DND-41 (cell line): ENCODE measurements around the gene EXT2.

ENCODE experiments used
- ATAC-seq: fragments of 200-7000 bp; cut with Tn5 transposase; 3 replicates; pipeline ENCODE4 v1.9.1; 2021; ENCODE audit warnings: low read depth; ENCODE audit not compliant: insufficient read depth
- DNase-seq: peaks from one replicate; pipeline ENCODE4 v3.0.0-alpha.2; 2020
- H2AFZ ChIP-seq: 2 replicates; pipeline ENCODE4 v1.6.0; 2012; ENCODE audit warnings: low read depth, low read length
- H3K27ac ChIP-seq: 2 replicates; pipeline ENCODE4 v1.5.1; 2012; ENCODE audit warnings: low read length, inconsistent platforms
- H3K27me3 ChIP-seq: fragments of 200-600 bp; sonication (generic); 2 replicates; pipeline ENCODE4 v1.6.0; 2012; ENCODE audit warnings: low read length, mild to moderate bottlenecking, inconsistent platforms; ENCODE audit not compliant: insufficient read depth, poor library complexity
- H3K36me3 ChIP-seq: 2 replicates; pipeline ENCODE4 v1.5.1; 2012; ENCODE audit warnings: low read length, inconsistent platforms; ENCODE audit not compliant: insufficient read depth
- H3K4me1 ChIP-seq: 2 replicates; pipeline ENCODE4 v1.5.1; 2012; ENCODE audit warnings: mild to moderate bottlenecking, low read length; ENCODE audit not compliant: insufficient read depth
- H3K4me2 ChIP-seq: 2 replicates; pipeline ENCODE4 v1.6.0; 2012; ENCODE audit warnings: mild to moderate bottlenecking, moderate library complexity, low read length, inconsistent platforms; ENCODE audit not compliant: insufficient read depth
- H3K4me3 ChIP-seq, 2 experiments: fragments of 200-600 bp in 1 of 2; shearing (Covaris generic) in 1 of 2; 2 replicates each; pipeline ENCODE4 v1.5.1; 2012 to 2016; ENCODE audit warnings: inconsistent platforms in 2 of 2, low read length in 2 of 2, mild to moderate bottlenecking in 2 of 2, low read depth in 1 of 2, moderate library complexity in 1 of 2
- H3K79me2 ChIP-seq: 2 replicates; pipeline ENCODE4 v1.6.0; 2012; ENCODE audit warnings: low read length, inconsistent platforms; ENCODE audit not compliant: insufficient read depth
- H3K9ac ChIP-seq: 2 replicates; pipeline ENCODE4 v1.6.0; 2012; ENCODE audit warnings: low read depth, mild to moderate bottlenecking, inconsistent platforms, low read length, moderate library complexity
- H3K9me3 ChIP-seq: 2 replicates; pipeline ENCODE4 v1.5.1; 2012; ENCODE audit warnings: low read length, moderate library complexity, mild to moderate bottlenecking, inconsistent platforms; ENCODE audit not compliant: insufficient read depth, severe bottlenecking
- H4K20me1 ChIP-seq: 2 replicates; pipeline ENCODE4 v1.6.0; 2012; ENCODE audit warnings: low read length; ENCODE audit not compliant: insufficient read depth
- CTCF ChIP-seq: IDR thresholded peaks from 2 replicates; pipeline ENCODE4 v1.5.1; 2012; ENCODE audit warnings: borderline replicate concordance, low read length, moderate library complexity, mild to moderate bottlenecking; ENCODE audit not compliant: poor library complexity, severe bottlenecking; ENCODE audit errors: extremely low read depth
- EZH2 ChIP-seq: IDR thresholded peaks from 3 replicates; pipeline ENCODE4 v1.6.1; 2012; ENCODE audit warnings: borderline replicate concordance, low read depth, mild to moderate bottlenecking, moderate library complexity, low read length, inconsistent platforms; ENCODE audit not compliant: severe bottlenecking

The EXT2 gene

GRCh38 chr11:44179173-44179572, 83.7 kb downstream of the EXT2 start:
- no peak overlapping the region for H2AFZ ChIP-seq
- peaks cover 3% of the 10 kb centered on the region; the same call in 1 of the 2 replicates for H4K20me1 ChIP-seq
- H3K9ac ChIP-seq, result no peak overlapping the region
- DNase-seq, result no peak
- H3K9me3 ChIP-seq, result no peaks in the 10 kb centered on the region
- H3K27me3 ChIP-seq, result no peaks in the 10 kb centered on the region
- no peak for ATAC-seq
- no peak overlapping the region for H3K4me2 ChIP-seq
- no peaks in the 10 kb centered on the region for H3K4me1 ChIP-seq
- TF ChIP-seq EZH2 (no peak), CTCF (no peak)
- H3K4me3 ChIP-seq, result no peak overlapping the region
- no peaks in the 10 kb centered on the region for H3K79me2 ChIP-seq
- H3K36me3 ChIP-seq, result no peaks in the 10 kb centered on the region
- no peak overlapping the region for H3K27ac ChIP-seq

GRCh38 chr11:44180107-44180506, 84.6 kb downstream of the EXT2 start:
- H3K9ac ChIP-seq, result no peak overlapping the region
- H4K20me1 ChIP-seq, result peaks cover 3% of the 10 kb centered on the region; the same call in 1 of the 2 replicates
- H3K4me2 ChIP-seq, result no peak overlapping the region
- H2AFZ ChIP-seq, result no peak overlapping the region
- TF ChIP-seq CTCF (no peak), EZH2 (no peak)
- no peak overlapping the region for H3K4me3 ChIP-seq
- H3K4me1 ChIP-seq, result no peaks in the 10 kb centered on the region
- ATAC-seq (no peak), DNase-seq (no peak)
- no peaks in the 10 kb centered on the region for H3K79me2 ChIP-seq
- no peak overlapping the region for H3K27ac ChIP-seq
- no peaks in the 10 kb centered on the region for H3K36me3 ChIP-seq
- H3K27me3 ChIP-seq, result no peaks in the 10 kb centered on the region
- no peaks in the 10 kb centered on the region for H3K9me3 ChIP-seq

GRCh38 chr11:44185522-44185921, 90.0 kb downstream of the EXT2 start:
- Histone ChIP-seq H3K79me2 (no peaks in the 10 kb centered on the region), H3K27ac (no peak overlapping the region), H3K4me1 (no peaks in the 10 kb centered on the region), H2AFZ (no peak overlapping the region), H3K4me3 (no peak overlapping the region), H3K9ac (no peak overlapping the region), H3K9me3 (peaks cover 15% of the 10 kb centered on the region), H3K36me3 (peaks cover 13% of the 10 kb centered on the region; the same call in 1 of the 2 replicates), H3K4me2 (no peak overlapping the region), H4K20me1 (no peaks in the 10 kb centered on the region), H3K27me3 (no peaks in the 10 kb centered on the region)
- ATAC-seq (no peak), DNase-seq (no peak)
- TF ChIP-seq EZH2, result no peak

DNA sequence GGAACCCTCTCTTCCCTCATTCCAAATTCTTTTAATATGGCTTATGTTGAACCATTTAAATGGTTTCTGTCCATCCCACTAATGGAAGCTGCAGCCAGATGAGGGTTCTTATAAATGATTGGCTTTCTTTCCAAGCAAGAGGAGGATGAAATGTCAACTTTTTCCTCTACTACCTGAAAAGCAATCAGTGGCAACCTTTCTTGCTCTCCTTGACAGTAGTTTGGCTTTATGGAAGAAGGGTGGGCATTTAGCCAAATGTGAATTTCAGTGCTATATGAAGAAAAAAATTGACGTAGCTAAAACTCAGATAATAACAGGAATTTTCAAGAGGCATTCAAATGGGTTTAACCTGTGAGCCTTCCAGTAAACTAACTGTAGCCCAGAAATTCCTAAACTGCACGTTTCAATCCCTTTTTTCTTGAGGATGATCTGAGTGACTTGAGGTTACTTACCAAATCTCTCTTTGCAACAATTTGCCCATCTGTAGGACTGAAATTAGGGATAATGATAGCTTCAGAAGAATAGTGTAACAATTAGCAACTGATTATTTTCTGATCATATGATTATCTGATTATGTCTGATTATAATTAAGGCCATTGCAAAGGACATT, 90.9 kb downstream of the EXT2 start:
- Histone ChIP-seq H2AFZ (no peak overlapping the region), H3K79me2 (no peaks in the 10 kb centered on the region), H3K4me1 (no peaks in the 10 kb centered on the region), H3K9me3 (peaks cover 15% of the 10 kb centered on the region), H4K20me1 (no peaks in the 10 kb centered on the region), H3K4me3 (no peak overlapping the region), H3K27me3 (no peaks in the 10 kb centered on the region), H3K4me2 (no peak overlapping the region), H3K36me3 (peaks cover 13% of the 10 kb centered on the region; the same call in 1 of the 2 replicates), H3K27ac (no peak overlapping the region), H3K9ac (no peak overlapping the region)
- DNase-seq (no peak), ATAC-seq (no peak)
- TF ChIP-seq EZH2, result no peak
- no peak for TF ChIP-seq CTCF
